Liver (tissue), 9 donors: ENCODE data around the gene STAT3. TPM values are rescaled to one million over a fixed set of nuclear protein-coding genes. Genes with fewer than 3 reads are reported as not detected.

ENCODE experiments used
- DNase-seq: peaks from one replicate; pipeline ENCODE4 v3.0.0-alpha.2; 2017; ENCODE audit warnings: low spot score
- H3K27ac ChIP-seq, 2 donors: one replicate each; pipeline ENCODE4 v1.7.0; 2013; ENCODE audit warnings: inconsistent platforms in 2 of 2, low read length in 2 of 2, control low read depth in 1 of 2, low read depth in 1 of 2, mild to moderate bottlenecking in 1 of 2
- H3K27me3 ChIP-seq, 4 donors: one replicate each; pipeline versions ENCODE4 v1.6.1 to v1.7.0; 2013; ENCODE audit warnings: low read length in 3 of 4, inconsistent platforms in 1 of 4, mild to moderate bottlenecking in 1 of 4, moderate library complexity in 1 of 4; ENCODE audit not compliant: control insufficient read depth in 4 of 4, insufficient read depth in 4 of 4
- H3K36me3 ChIP-seq, 4 donors: one replicate each; pipeline versions ENCODE4 v1.6.1 to v1.7.0; 2013; ENCODE audit warnings: low read length in 3 of 4, mild to moderate bottlenecking in 3 of 4, low read depth in 1 of 4, moderate library complexity in 1 of 4; ENCODE audit not compliant: control insufficient read depth in 4 of 4, insufficient read depth in 3 of 4
- H3K4me1 ChIP-seq, 4 donors: one replicate each; pipeline versions ENCODE4 v1.6.1 to v1.7.0; 2013; ENCODE audit warnings: low read length in 3 of 4, mild to moderate bottlenecking in 3 of 4, moderate library complexity in 1 of 4; ENCODE audit not compliant: control insufficient read depth in 4 of 4, insufficient read depth in 4 of 4
- H3K4me3 ChIP-seq, 3 donors: one replicate each; pipeline versions ENCODE4 v1.6.1 to v1.7.0; 2013; ENCODE audit warnings: low read length in 3 of 3, control low read depth in 1 of 3, low read depth in 1 of 3, mild to moderate bottlenecking in 1 of 3
- H3K9ac ChIP-seq, 2 donors: one replicate each; pipeline ENCODE4 v1.7.0; 2013; ENCODE audit warnings: low read length in 2 of 2, mild to moderate bottlenecking in 2 of 2, moderate library complexity in 2 of 2, control low read depth in 1 of 2, low read depth in 1 of 2
- H3K9me3 ChIP-seq, 4 donors: one replicate each; pipeline versions ENCODE4 v1.6.1 to v1.7.0; 2013; ENCODE audit warnings: low read length in 3 of 4; ENCODE audit not compliant: control insufficient read depth in 4 of 4
- ATF3 ChIP-seq: IDR thresholded peaks from 2 replicates; pipeline ENCODE4 v1.6.1; 2016; ENCODE audit warnings: antibody characterized with exemption
- CTCF ChIP-seq: fragments of 150-350 bp; IDR thresholded peaks from 2 replicates; pipeline ENCODE4 v1.5.1; 2017; ENCODE audit warnings: improper control_type of control experiment, low read depth, low read length; ENCODE audit not compliant: missing input control
- EGR1 ChIP-seq, 2 donors: IDR thresholded peaks; 2 replicates each; pipeline ENCODE4 v1.6.1; 2016 to 2018; ENCODE audit warnings: antibody characterized with exemption in 2 of 2, low read depth in 2 of 2
- FOXA1 ChIP-seq: IDR thresholded peaks from 2 replicates; pipeline ENCODE4 v1.6.1; 2016; ENCODE audit warnings: antibody characterized with exemption
- FOXA2 ChIP-seq: IDR thresholded peaks from 2 replicates; pipeline ENCODE4 v1.6.1; 2016; ENCODE audit warnings: antibody characterized with exemption
- GABPA ChIP-seq, 2 donors: IDR thresholded peaks in 1 of 2; conservative IDR thresholded peaks in 1 of 2; 2 replicates each; pipeline ENCODE4 v1.6.1; 2016; ENCODE audit warnings: antibody characterized with exemption in 2 of 2, mild to moderate bottlenecking in 1 of 2, moderate library complexity in 1 of 2
- HNF4A ChIP-seq, 2 donors: conservative IDR thresholded peaks; 2 replicates each; pipeline ENCODE4 v1.6.1; 2016; ENCODE audit warnings: antibody characterized with exemption in 2 of 2, mild to moderate bottlenecking in 2 of 2
- HNF4G ChIP-seq: IDR thresholded peaks from 2 replicates; pipeline ENCODE4 v1.6.1; 2016; ENCODE audit warnings: antibody characterized with exemption
- JUND ChIP-seq, 2 donors: IDR thresholded peaks; 2 replicates each; pipeline ENCODE4 v1.6.1; 2016; ENCODE audit warnings: antibody characterized with exemption in 2 of 2
- MAX ChIP-seq: IDR thresholded peaks from 2 replicates; pipeline ENCODE4 v1.6.1; 2016; ENCODE audit warnings: antibody characterized with exemption
- NR2F2 ChIP-seq: IDR thresholded peaks from 2 replicates; pipeline ENCODE4 v1.6.1; 2016; ENCODE audit warnings: antibody characterized with exemption
- RAD21 ChIP-seq, 2 donors: IDR thresholded peaks; 2 replicates each; pipeline ENCODE4 v1.6.1; 2016; ENCODE audit warnings: antibody characterized with exemption in 2 of 2, mild to moderate bottlenecking in 2 of 2
- REST ChIP-seq: IDR thresholded peaks from 2 replicates; pipeline ENCODE4 v1.6.1; 2016; ENCODE audit warnings: antibody characterized with exemption, mild to moderate bottlenecking
- RXRA ChIP-seq, 2 donors: IDR thresholded peaks; 2 replicates each; pipeline ENCODE4 v1.6.1; 2017 to 2018; ENCODE audit warnings: antibody characterized with exemption in 2 of 2, mild to moderate bottlenecking in 1 of 2
- SP1 ChIP-seq: IDR thresholded peaks from 2 replicates; pipeline ENCODE4 v1.6.1; 2018; ENCODE audit warnings: antibody characterized with exemption, mild to moderate bottlenecking
- TAF1 ChIP-seq: conservative IDR thresholded peaks from 2 replicates; pipeline ENCODE4 v1.6.1; 2016; ENCODE audit warnings: antibody characterized with exemption, mild to moderate bottlenecking
- YY1 ChIP-seq: IDR thresholded peaks from 2 replicates; pipeline ENCODE4 v1.6.1; 2016; ENCODE audit warnings: antibody characterized with exemption, mild to moderate bottlenecking
- ZBTB33 ChIP-seq: IDR thresholded peaks from 2 replicates; pipeline ENCODE4 v1.6.1; 2016; ENCODE audit warnings: antibody characterized with exemption
- WGBS: extraction: QIAGEN DNeasy Blood & Tissue Kit; methylation state at CpG from one replicate; pipeline ENCODE4 v1.1.7; 2013; 5-methylcytosine and 5-hydroxymethylcytosine counted together
- polyA plus RNA-seq, 2 donors: library from polyadenylated mRNA; stranded (reverse) in 1 of 2; unstranded in 1 of 2; fragments of 200-250 nt in 1 of 2; fragments of >200 nt in 1 of 2; fragmentation: Nextera tagmentation in 1 of 2; extraction: Ambion mirVana in 1 of 2; gene quantifications; one replicate each; pipeline versions ENCODE4 v1.2.1 to v1.2.3, GENCODE V29; 2013 to 2015
- total RNA-seq, 2 donors: library from RNA; depleted of rRNA; stranded (reverse); fragments of >200 nt; gene quantifications; one replicate each; pipeline ENCODE4 v1.2.3, GENCODE V29; 2014
- donor health status: healthy.
- donor health status: healthy.
- donor health status: healthy.
- donor health status: healthy.
- donor health status: healthy.

The STAT3 gene
- total and polyA plus RNA-seq, 4 donors, result 68.7 to 301 (median 114) TPM

- no peak for TF ChIP-seq REST
- no peak for TF ChIP-seq CTCF
- TF ChIP-seq RXRA (IDR thresholded peaks at IDR 0.05), result no peak
- no peak for TF ChIP-seq EGR1 (IDR thresholded peaks at IDR 0.05; ENCODE audit: low read depth in 2 of 2)
- TF ChIP-seq HNF4G, result no peak
- no peak for TF ChIP-seq YY1
- TF ChIP-seq GABPA (IDR thresholded peaks at IDR 0.05 in 1 of 2, conservative IDR thresholded peaks at IDR 0.05 in 1 of 2), result no peak
Observed at GRCh38 chr17:42325026-42325425, 63.2 kb downstream of the STAT3 start (continued).

GRCh38 chr17:42323268-42323773, 64.9 kb downstream of the STAT3 start:
- H3K27ac ChIP-seq, result no peak overlapping the region

More at GRCh38 chr17:42323268-42323773, 64.9 kb downstream of the STAT3 start:
- no peak overlapping the region for H3K9ac ChIP-seq
- H3K36me3 ChIP-seq, result peaks cover 16 to 88% (median 62%) of the 10 kb centered on the region in 4 donors
- H3K4me3 ChIP-seq, result no peak overlapping the region
- no peak for DNase-seq
- TF ChIP-seq RXRA (IDR thresholded peaks at IDR 0.05) (no peak), JUND (IDR thresholded peaks at IDR 0.05) (no peak), REST (no peak), FOXA2 (no peak), RAD21 (IDR thresholded peaks at IDR 0.05) (no peak), MAX (no peak), FOXA1 (no peak), YY1 (no peak), CTCF (no peak), HNF4A (conservative IDR thresholded peaks at IDR 0.05) (no peak), ZBTB33 (no peak), SP1 (no peak), ATF3 (no peak), NR2F2 (no peak), TAF1 (no peak)
- no peaks in the 10 kb centered on the region for H3K9me3 ChIP-seq
- WGBS, result 82% methylated on average over 5 of the region's 5 CpGs
- no peaks in the 10 kb centered on the region for H3K4me1 ChIP-seq
- no peaks in the 10 kb centered on the region for H3K27me3 ChIP-seq
